ENCODE data around the gene C9orf152.
"Not testable (repeated sequence)": the region's sequence is repeated elsewhere in the genome, so short reads cannot be mapped to it uniquely, and the experiment has no call there.

Gene C9orf152

DNA sequence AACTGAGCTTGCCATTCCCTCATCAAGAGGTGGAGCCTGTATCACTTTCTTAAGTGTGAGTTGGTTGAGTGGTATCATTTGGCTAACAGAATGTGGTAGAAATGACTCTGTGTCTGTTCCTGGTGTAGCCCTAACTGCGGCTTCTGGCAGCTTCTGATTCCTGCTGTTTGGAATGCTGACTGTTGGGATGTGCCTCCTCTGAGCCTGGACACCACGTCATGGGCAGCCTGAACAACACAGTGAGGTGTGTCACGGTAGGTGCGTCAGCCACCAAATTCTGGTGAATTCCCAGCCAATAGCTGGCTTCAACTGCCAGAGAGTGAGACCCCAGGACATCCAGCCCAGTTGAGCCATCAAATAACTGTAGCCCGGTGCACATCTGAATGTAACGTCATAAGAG is 6.1 kb upstream of the C9orf152 start:
- DNase-seq: no peak

DNA sequence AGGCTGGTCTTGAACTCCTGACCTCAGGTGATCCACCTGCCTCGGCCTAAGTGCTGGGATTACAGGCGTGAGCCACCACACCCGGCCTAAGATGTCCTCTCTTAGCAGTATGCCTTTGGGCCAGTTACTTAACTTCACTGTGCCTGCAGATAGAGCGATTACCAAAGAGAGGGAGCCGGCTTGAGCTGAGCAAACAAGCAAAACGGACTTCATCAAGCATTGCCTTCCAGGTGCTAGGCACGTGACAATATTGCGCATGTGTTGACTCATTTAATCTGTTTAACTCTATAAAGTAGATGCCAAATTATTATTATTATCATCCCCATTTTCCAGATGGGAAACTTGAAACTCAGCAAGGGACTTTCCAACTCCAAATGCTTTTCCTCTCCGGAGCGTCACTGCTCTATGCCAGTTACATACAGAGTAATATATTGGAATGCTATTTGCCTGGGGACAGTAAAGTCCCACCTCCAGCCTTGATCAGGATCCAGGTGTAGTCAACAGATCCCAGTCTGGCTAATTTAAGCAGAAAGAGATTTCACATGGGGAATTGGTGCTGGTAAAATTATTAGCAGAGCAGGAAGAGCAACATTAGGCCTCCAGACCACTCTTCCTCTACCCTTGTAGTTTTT is 5.6 kb upstream of the C9orf152 start:
- no peak for DNase-seq

DNA sequence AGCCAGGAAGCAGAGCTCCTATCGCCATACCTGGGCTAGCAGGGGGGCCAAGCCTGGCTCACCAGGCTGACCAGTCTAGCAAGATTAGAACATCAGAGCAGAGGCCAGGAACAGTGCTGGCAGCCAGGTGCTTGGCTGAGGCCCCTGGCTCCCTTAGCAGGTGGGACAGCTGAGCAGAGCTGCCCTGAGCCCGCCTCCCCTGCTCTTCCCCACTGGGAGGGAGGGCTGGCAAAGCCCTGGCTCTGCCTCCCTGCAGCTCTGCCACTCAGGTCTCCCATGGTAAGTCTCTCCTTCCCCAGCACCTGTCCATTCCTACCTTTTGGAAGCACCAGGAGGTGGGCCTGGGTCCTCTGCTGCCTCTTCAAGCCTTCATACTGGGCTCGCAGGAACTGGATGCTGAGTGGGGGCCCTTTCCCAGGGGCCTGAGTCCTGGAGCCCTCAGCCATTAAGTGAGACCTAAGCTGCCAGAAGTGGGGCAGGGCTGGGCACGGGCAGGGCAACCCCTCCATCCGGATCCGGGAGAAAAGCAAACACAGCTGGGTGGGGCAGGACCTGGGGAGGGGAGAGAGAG is 803 bp downstream of the C9orf152 start:
- no peak for DNase-seq

DNA sequence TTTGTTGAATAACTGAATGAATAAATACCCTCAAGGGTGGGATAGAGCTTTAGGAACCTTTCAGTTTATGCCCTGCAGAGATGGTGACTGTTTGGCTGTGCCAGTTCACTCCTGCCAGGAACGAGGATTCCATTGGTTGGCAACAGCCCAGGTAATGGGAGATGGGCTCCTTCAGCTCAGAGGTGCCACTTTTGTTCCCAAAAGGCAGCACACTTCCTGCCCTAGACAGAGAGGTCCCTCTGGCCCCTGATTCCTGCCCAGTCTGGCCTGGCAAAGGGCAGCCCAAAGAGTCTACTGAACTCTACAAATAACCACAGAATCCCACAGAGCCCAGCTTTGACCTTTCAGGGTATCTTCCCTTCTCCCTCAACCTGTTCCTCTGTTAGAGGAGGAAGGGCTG is 1.6 kb downstream of the C9orf152 start:
- DNase-seq: no peak

DNA sequence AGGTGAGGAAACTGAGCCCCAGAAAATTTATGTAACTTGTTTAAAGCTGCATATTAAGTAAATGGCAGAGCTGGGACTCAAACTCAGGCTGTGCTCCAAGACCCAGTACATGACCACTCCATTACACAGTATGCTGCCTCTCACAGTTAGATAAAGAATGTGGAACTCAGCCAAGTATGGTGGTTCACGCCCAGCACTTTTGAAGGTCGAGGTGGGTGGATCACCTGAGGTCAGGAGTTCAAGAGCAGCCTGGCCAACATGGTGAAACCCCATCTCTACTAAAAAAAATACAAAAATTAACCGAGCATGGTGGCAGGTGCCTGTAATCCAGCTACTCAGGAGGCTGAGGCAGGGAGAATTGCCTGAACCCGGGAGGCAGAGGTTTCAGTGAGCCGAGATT is 2.3 kb downstream of the C9orf152 start:
- not testable (repeated sequence) for DNase-seq

DNA sequence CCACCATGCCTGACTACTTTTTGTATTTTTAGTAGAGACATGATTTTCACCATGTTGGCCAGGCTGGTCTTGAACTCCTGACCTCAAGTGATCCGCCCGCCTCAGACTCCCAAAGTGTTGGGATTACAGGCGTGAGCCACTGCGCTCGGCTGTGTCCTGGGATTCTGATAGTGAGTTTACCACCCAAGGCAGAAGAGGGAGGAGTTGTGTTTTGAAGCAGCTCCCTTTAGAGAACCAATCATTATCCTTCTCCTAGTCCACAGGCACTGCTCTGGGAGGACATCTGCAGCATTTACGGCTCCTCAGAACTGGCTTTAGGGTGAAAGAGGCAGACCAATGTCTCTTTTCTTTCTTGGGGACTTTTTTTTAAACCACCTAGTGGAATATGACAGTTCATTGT is 5.7 kb downstream of the C9orf152 start:
- DNase-seq: no peak

DNA sequence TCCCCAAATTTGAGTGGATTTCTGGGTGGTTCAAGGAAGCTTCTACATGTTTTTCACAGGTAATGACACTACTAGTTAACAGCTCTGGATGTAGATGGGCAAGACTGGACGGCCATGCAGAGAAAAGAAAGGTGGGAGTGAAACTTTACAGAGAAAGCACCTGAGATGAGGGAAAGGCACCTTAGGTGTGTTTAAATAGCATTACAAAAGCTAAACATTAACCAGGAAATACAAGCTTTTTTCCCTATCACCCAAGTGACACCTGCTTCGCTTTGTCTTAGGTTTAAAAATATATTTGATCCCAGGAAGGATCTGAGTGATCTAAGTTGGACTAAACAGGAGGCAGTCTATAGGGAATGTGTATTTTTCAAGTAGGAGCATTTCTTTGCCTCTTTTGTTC is 8.3 kb downstream of the C9orf152 start:
- DNase-seq: no peak

DNA sequence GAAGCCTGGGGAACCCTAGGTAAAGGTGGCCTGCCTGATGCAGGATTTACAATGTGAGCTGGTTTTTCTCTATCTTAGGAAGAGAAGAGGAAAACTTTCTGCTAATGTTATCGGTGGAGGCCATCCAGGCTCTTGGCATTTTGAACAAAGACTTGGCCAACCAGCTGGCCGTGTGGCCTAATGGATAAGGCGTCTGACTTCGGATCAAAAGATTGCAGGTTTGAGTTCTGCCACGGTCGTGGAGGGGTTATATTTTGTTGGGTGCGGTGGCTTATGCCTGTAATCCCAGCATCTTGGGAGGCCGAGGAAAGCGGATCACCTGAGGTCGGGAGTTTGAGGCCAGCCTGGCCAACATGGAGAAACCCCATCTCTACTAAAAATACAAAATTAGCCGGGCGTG is 9.6 kb downstream of the C9orf152 start:
- no peak for DNase-seq

DNA sequence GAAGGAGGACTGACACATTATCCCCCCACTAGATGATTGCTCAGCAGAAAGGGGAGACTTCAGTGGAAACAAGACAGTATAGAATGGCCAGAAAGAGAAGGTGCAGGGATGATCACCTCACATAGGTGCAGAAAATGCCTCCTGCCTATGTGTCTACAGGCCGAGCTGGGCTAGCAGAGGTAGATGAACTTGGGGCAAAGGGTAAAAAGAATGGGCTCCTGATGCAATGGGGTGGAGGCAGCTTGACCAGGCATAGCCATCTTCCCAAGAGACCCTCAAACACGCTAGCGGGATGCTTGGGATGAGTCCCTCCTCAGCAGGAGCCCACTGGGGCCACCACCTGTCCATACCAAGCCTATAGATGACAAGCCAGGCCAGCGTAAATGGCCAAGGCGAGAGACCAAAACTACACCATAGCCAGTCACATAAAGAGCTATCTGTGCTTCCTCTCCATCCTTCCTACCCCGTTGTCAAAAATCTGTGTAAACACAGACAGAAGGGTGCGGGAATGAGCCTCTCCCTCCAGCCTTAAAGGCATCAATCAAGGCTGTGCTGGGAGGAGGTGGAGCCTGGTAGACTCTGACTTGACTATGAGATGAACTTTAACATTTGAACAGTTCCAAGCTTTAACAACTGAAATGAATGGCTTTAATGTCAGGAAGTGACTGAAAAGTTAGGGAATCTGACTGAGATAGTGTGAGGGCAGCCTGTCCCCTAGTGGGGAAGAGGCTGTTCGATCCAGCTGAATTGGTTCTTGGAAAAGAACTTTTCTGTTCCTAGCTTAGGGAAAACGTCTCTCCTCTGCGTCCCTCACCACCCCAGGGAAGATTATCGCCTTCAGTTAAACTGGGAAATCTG is 10.4 kb downstream of the C9orf152 start:
- DNase-seq: no peak

DNA sequence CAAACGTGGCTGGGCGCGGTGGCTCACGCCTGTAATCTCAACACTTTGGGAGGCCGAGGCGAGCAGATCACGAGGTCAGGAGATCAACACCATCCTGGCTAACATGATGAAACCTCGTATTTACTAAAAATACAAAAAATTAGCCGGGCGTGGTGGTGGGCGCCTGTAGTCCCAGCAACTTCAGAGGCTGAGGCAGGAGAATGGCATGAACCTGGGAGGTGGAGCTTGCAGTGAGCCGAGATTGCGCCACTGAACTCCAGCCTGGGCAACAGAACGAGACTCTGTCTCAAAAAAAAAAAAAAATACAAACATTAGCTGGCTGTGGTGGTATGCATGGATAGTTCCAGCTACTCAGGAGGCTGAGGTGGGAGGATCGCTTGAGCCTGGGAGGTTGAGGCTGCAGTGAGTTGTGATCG is 11.9 kb downstream of the C9orf152 start:
- not testable (repeated sequence) for DNase-seq

DNA sequence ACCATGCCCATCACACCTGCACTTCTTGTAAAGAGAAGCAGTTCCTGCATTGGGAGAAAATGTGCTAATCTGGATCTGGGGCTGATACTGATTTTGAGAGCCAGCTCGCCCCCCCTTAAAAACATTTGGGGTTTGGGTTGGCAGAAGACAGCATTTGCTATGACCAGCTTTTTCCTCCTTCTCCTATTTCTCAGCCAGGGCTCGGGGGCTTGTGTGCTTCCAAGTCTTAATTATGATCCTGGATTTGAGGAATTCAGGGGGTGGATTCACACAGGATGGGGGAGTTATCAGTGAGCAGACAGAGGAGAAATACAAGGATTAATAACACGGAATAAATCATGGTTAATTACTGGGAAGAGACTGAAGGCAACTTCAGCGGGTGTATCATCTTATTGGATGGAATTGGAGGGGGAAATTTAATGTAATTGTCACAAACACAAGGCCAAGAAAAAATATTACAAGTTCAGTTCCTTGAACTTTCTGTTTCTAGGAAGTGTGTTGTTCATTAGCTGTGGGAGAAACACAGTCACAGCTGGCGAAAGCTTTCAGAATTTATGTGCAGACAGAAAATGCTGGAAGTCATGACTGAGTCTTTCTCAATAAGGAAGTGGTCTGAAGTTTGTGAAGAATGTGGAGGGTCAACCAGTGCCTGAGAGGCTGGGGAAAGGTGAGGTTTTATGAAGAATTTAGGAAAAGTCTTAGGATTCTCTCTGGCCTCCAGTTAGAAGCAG is 15.3 kb downstream of the C9orf152 start:
- no peak for DNase-seq

DNA sequence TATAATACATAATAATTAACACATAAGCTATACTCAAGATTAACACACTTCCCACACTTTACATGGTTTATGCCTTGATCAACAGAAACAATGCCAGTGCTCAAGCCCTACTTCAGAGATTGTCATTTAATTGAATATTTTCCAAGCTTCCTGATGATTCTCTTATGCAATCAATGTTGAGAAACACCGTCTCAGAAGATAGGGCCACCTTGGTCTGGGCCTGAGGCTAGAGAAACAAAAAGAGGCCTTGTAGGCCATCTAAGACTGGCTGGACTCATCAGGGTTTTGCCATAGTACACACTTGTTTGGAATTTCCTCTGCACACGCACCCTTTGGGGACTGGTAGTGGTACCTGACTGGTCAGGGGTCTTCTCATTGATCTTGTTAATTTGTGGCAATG is 16.3 kb downstream of the C9orf152 start:
- DNase-seq: no peak

DNA sequence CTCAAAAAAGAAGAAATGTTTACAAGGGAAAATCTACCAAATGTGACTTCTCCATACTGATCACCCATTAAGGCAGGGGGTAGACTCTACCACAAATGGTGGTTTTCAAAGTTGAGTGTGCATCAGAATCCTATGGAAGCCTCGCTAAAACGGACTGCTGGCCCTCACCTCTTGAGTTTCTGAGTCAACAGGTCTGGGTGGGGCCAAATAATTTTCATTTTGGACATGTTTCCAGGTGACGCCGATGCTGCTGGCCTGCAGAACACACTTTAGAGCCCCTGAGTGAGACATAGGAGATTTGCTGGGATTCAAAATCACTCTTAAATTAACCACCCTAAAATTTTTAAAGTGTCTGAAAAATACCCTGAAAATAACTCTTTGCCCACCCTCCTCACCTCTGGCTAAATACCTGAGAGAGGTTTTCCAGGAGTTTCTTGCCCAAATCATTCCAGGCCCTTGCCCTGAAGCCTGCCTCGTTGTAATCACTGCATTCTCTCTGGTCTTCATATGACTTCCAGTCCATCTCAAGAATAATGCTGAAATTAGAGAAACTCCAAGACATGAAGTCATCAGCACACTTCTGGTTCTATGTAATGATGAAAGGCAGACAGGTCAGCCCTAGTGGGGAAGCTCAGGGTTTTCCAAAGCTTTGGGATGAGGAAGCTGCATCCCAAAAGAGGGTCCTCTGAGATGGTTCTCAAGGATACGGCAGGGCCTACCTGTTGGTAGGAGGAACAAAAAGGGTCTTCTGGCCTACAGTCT is 18.2 kb downstream of the C9orf152 start:
- no peak for DNase-seq

DNA sequence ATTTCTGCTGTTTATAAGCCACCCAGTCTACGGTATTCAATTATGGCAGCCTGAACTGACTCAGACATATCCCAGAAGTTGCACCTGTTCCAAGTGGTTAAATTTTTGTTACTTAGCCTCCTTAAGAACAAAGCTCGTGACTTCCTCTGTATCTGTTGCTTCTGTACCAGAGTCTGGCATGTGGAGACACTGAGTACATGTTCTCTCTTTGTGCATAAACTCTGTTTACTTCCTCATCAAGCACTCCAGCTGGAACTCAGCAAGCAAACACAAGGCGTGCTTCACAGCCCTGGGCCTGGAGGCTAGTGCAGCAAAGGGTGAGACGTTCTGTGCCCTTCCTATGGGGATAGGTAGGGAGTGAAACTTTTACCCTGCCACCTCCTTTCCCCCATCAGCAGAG is 19.0 kb downstream of the C9orf152 start:
- DNase-seq: no peak

DNA sequence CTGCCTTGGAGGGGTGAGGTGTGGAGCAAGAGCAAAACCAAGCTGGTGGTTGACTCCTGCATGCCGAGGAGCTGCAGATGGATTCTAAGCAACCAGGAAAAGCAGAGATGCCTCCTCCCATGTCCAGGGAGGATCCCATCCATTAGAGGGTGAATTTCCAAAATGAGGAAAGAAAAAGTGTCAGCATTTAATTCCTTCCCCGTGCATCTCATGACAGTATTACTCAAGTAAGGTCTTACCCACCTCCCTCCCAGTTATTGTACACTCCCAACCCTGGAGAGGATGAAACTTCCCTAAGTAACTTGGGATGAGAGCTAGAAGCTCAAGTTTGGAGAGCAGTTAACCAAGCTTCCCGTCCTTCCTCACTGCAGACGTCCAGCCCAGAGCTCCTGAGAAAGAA is 19.9 kb downstream of the C9orf152 start:
- DNase-seq: no peak

DNA sequence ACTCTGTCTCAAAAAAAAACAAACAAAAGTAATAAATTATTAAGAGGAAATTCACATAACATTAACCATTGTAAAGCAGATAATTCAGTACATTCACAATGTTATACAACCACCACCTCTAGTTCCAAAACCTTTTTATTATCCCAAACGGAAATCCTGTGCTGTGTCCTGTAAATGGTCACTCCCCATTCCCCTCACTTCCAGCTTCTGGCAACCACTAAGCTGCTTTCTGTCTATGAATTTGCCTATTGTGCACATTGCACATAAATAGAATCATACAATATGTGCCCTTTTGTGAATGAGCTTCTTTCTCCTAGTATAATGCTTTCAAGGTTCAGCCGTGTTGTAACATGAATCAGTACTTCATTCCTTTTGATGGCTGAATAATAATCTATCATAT is 20.8 kb downstream of the C9orf152 start:
- no peak for DNase-seq

DNA sequence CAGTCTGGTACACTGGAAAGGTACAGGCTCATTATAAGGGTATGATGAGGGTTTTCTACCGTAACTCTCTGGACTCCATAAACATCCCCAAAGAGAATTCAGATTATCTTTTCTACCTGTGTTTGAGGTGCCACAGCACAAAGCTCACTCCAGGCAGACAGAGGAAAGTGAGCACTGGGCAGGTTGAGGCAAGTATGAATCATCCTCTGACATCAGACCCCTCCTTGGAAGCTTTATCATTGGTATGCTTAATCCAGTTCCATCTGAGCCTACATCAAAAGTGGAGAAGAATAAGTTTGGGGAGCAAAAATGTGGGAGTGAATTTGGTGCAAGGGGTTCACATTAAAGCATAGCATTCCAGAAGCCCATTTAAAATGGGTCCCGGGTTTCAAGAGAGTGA is 21.7 kb downstream of the C9orf152 start:
- DNase-seq: no peak

DNA sequence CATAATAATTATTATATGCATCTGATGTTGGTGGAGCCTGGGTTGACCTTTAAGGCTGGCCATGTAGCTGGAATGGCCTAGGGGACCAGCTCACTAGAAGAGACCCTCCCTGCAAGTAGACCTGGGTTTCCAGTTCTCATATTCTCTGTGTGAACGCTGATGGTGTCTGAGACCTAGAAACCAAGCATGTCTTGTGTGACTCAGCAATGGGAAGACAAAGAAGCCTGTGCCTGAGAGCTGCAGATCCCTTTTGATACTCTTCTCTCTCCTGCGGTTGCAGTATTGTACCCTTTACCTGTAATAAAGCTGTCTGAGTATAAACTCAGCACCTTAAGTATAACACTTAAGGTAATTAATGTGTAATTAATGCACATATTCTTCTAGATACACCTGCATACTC is 22.2 kb downstream of the C9orf152 start:
- DNase-seq: no peak

DNA sequence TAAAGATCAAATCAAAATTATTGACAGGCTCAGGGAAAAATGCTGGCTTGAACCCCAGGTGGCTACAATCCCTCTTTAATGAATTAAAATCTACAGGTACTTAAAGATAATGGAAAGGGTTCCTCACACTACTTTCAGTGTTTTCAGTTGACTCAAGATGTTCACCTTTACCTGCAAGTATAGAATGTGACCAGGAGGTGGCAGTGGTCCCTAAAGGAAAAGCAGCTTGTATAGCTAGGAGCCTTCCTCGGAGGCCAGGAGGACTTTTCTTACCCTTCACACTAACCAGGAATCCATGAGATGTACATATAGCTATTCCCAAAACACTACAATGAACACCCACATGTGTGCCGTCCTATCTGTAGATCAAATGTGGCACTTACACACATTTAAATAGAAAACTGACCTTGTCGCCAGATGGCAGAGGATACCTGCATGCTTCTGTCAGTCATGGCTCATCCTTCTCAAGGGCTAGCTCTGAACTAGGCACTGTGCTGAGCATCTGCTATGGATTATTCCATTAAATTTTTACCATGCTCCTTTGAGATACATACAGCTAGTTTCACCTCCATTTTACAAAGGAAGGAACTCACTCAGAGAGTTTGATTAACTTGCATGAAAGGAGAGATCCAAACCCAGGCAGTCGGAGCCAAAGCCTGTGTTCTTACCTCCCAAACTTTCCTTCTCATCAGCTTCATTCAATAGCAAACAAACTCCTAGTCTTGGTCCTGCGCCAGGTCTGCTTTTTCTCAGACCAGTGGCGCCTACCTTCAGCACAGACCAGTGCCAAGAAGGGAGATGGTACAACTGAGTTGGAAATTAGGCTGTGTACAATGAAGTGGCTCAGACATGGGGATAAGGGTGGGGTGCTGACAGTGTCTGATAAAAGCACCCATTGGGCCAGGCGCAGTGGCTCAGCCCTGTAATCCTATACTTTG is 24.5 kb downstream of the C9orf152 start:
- DNase-seq: no peak

DNA sequence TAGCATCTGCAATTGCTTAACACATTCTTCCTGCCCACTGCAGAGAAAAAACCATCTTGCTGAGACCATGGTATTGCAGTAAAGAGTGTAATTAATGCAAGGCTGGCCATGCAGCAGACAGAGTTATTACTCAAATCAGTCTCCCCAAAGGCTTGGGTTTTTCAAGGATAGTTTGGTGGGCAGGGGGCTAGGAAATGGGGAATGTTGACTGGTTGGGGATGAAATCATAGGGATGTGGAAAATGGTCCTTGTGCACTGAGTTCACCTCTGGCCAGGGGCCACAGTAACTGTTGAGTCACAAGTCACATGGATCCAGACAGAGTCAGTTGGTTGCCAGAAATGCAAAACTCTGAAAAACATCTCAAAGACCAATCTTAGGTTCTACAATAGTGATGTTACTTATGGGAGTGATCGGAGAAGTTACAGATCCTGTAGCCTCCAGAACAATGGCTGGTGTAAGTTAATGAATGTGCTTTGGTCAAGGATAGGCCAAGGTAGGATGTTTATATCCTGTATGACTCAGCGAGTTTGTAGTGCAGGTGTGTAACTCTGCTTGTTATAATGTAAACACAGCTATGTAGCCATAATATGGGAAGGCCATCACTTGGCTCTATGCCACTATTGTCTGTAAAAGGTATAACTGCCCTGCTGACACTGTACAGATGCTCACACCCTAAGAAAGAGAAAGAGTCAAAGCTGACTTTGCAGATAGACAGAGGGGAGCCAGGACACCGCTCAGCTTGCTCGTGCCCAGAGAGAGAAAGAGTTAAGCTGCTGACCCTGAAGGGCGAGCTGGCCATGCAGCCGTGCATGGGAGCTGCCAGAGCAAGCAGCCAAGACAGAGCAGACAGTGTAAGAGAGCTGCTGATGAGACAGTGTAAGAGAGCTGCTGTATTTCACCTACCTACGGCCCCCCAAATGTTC is 27.2 kb downstream of the C9orf152 start:
- no peak for DNase-seq

Measured in effector CD8-positive, alpha-beta T cell (primary cell).